NCI-H146 treated with DMSO at 0.1 percent for 48 hours (cell line): Measurements from ENCODE around the gene AURKAIP1.

ENCODE experiments used
- DNase-seq: peaks from one replicate; lab custom pipeline; 2025; ENCODE audit not compliant: unreplicated experiment; lab: John Stamatoyannopoulos, UW

The AURKAIP1 gene

DNA sequence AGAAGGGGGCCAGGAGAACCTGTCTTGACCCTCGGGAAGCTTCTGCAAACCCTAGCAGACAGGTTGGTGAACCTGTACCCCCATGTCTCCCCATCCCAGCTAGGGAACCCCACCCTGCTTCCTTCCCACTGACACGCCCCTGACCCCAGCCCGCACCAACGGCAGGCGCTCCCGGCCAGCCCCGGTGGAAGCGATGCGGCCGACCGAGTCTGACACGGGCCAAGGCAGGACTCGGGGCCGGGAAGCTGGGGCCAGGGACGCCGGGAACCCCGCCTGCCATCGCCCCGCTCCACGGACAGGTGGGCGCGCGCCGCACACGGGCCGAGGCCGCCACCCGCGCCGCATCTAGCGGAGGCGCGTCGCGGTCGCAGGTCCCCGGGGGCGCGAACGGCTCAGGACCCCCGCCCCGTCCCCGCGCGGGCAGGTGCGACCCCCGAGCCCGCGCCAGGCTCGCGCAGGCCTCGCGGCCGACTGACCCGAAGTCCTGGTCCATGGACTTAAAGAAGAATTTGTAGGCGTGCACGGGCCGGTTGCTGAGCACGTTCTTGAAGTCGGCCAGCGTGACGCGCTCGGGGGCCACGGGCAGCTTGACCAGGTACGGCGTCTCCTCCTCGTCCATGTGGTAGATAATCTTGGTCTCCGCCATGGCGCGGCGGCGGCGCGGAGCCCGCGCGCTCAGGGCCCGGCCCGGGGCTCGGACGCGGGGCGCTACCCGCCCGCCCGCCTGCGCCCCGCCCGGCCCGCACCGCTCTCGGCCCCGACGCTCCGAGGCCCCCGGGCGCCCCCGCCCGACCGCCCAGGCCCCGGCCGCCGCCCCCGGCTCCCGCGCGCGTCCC, 26.4 kb downstream of the AURKAIP1 start:
- DNase-seq, result no peak

DNA sequence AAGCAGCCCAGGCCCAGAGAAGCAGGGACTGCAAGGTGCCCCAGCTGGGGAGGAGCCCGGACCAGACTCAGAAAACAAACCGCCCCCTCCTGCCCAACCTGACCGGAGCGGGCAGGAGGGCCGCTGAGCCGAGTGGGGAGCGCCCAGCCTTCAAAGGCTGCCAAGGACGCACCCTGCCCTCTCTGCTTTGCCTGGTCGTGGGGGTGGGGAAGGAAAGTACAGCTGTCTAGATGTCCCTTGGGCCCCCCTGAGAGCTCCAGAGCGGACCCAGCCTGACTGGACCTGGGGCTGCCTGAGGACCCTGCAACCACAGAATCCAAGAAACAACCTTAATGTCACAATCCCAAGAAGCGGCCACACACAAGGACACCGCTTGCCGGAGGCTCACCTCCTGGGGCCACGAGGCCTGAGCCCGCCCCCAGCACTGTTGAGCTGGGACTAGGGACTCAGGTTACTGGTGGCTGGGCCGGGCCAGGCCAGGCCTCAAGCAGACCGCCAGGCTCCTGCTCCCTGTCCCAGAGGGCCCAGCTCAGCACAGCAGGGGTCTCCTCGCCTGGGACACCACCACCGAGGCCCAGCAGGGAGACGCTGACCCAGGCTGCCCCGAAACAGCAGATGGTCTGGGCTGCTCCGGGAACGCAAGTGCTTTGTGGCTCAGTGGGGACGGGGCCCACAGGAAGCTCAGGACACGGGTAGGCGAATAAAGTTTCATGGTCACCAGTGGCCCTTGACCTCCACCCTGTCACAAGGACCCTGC, 27.2 kb downstream of the AURKAIP1 start:
- DNase-seq, result no peak

DNA sequence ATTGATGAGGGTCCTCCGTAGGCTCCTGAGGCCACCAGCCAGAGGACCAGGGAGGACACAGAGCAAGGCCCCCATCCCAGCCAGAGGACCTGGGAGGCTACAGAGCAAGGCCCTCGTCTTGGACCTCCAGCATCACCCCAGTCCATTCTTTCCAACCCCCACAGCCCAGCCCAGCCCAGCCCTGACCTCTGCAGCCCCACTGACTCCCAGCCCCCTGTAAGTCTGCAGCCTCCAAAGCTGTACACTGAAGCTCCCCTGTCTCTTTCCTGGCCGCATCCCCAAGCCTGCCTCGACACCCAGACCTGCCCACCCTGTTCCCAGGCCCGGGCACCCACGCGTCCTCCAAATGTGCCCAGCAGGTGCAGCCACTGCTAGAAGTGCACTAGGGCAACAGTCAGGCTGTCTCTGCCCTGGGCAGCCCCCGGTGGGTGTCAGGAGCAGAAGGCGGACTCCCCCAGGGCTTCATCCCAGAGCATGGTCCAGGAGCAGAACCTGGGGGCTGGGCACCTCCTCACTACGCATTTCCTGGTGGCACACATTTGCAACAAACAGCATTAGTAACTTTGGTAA, 27.9 kb downstream of the AURKAIP1 start:
- no peak for DNase-seq

DNA sequence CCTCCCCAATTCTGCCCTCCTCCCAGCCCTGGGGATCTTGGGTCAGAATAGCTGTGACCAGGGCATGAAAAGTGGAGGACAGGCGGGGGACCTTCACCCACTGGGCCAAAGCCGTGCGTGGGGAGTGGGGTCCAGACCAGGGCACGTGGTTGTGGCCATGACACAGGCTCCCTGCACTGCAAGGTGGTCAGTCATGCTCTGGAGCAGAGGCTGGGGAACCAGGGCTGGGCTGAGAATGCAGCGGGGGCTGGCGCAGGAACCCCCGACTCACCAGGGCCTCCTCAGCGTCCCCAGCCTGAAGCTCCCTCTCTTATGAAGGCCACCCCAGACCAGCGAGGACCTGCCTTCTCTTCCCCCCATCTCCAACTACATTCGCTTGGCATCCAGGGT, 28.5 kb downstream of the AURKAIP1 start:
- DNase-seq, result no peak

DNA sequence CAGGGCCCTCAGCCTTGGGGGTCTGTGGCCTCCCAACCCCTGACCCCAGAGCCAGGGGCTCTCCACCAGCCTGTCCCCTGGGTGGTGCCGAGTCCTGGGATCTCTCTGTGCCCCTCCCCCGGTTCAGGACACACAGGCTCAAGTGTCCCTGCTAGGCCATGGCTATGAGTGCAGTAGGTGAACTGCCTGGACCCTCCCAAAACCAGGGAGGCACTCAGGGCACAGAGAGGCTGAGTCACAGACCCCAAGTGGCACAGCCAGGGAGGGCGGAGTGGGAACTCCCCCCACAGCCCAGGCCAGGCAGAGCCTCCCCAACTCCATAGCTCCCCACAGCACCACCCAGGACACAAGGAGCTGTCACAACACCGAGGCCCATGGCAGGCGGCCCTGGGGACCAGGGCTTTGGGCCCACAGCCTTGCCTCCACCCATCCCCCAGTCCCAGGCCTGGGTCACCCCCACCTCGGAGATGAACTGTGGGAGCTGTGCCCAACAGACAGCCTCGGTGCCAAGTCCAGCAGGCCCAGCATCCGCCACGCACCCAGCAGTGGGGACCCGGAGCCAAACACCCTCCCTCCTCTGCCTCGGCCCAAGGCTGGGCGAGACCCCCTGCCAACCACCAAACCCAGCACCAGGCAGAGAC, 29.0 kb downstream of the AURKAIP1 start:
- DNase-seq, result no peak

DNA sequence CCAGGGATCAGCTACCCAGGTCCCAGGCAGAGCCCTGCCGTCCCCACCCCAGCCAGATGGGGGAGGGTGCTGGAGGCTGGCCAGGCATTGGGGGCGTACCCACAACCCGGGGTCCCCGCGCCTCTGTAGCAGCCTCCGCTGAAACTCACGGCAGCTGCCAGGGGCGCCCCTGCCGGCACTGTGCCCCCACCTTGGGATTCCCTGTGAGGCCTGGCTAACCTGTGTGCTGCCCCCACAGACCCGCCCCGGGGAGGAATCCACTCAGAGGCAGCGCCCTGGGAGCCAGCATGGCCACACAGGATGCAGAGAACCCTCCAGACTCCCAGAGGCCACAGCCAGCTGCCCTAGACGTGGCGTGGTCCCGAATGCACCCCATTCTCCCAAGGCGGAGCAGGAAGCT, 29.6 kb downstream of the AURKAIP1 start:
- no peak for DNase-seq

DNA sequence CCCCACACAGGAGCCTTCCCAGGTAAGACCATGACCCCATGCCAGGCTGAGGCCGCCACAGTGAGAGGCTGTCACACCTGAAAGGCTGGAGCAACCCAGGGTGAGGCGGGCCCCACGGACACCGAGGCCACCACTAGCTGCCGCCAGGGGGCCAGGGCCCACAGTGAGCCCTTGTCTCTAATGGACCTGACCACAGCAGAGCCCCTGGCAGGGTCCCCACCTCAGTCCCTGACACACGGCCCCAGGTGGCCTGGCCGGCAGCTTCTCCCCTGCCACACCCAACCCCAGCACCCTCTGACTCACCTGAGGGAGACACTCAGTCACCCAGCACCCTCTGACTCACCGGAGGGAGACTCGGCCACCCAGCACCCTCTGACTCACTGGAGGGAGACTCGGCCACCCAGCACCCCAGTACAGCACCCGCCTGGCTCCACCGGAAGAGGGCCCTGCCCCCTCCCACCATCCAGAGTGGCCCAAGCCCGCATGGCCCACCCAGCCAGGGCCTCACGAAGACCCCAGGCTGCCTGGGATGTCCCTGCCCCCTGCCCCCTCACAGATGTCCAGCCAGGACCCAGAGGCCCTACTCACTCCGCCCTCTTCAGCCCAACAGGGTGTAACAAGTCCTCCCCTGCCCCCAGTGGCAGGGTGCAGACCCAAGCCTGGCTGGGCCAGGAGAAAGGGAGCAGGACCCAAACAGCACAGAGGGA, 30.2 kb downstream of the AURKAIP1 start:
- DNase-seq, result no peak

DNA sequence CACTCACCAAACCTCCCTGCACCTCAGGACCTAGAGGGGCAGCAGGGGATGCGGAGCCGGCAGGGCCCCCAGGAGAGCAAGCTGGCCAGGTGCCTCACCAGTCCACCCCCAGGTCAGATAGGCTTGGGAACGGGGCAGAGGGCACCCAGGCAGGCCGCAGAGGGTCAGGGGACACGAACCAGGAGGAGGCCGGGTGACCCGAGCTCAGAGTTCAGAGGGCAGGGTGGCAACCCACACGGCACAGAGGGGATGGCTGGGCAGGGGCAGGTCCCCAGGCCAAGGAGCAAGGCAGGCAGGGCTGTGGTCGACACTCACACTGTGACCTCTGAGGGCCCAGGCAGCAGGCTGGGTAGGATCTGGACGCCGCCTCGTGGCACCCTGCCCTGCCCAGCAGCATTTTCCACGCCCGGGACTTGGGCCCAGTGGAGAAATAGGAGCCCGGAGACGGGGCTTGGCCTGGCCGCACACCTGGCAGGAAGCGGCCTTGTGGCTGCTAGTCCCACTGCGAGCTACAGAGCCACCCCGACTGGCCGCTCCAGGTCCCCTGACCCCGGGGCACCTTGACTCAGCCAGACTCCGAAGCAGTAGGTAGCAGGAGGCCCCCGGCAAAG, 31.1 kb downstream of the AURKAIP1 start:
- no peak for DNase-seq

DNA sequence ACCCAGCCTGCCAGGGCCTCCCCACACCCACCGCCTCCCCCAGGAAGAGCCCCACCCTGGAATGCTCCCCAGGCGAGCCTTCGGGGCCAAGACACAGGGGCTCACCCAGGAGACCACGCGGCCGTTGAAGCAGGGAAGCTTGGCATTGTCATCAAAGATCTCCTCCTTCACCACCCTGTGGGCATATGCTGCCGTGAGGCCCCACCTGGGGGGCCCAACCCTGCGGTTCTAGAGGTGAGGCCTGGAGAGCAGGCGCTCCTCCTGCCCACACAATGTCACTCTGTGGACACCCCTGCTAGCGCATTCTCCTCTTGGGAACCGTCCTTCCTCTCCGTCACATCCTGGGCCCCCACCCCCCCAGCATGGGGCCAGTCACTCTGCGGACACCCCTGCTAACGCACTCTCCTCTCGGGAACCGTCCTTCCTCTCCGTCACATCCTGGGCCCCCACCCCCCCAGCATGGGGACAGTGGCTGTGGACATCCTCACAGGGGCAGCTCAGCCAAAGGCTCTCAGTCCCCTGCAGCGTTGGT, 32.4 kb downstream of the AURKAIP1 start:
- no peak for DNase-seq

DNA sequence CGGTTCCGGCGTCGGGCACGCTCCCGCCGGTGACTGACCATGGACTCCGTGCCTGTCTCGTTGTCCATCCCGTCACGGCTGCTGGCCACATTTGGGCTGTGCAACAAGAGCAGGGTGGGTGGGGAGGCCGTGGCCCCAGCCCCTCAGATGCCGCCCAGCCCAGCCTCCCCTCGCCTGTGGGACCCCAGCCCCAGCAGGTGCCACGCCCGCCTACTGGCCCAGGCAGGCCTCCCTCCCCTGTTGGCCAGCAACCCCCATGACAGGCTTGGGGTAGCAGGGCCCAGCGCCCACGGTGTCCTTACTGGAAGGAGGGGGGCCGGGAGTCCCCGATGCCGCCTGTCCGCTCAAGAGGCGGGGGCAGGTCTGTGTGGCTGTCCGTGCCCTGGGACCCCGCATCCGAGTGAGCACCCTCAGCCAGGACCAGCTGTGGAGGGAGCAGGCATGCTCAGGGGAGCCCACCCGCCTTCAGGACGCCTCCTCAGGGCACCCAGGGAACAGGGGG, 32.9 kb downstream of the AURKAIP1 start:
- no peak for DNase-seq

DNA sequence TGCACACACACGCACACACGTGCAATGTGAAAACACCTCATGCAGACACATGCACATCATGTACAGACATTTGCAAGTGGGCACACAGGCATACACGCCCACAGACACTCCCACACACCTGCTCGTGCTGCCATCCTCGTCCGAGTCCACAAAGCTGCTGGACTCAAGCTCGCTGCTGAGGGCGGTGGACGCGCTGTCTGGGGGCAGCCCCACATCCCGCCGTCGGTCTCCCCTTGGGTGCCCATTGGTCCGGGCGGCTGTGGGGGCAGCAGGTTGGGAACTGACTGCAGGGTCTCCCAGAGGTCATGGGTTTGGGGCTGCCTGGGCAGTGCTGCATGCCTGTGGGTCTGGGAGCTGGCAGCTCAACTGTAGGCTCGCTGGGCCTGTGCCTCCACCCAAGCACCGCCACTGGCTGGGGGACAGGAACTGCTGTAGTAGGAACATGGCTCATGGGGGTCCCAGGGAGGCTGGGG, 33.4 kb downstream of the AURKAIP1 start:
- DNase-seq, result no peak

DNA sequence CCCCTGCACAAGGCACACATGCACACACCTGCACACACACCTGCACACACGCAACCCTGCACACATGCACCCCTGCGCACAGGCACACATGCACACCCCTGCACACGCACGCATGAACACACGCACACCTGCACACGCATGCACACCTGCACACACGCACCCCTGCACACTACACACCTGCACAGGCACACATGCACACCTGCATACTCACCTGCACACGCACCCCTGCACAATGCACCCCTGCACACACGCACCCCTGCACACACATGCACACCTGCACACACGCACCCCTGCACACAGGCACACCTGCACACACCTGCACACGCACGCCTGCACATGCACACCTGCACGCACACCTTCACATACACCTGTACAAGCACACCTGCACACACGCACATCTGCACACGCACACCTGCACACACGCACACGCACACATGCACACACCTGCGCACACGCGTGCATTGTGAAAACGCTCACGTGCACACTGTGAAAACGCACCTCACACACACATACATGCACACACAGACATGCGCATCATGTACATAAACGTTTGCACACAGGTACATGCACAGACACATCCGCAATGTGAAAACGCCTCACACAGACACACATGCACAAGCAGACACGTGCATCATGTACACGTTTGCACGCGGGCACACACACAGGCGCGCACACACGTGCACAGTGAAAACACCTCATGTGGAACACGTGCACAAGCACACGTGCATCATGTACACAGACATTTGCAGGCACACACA, 34.0 kb downstream of the AURKAIP1 start:
- DNase-seq, result no peak

DNA sequence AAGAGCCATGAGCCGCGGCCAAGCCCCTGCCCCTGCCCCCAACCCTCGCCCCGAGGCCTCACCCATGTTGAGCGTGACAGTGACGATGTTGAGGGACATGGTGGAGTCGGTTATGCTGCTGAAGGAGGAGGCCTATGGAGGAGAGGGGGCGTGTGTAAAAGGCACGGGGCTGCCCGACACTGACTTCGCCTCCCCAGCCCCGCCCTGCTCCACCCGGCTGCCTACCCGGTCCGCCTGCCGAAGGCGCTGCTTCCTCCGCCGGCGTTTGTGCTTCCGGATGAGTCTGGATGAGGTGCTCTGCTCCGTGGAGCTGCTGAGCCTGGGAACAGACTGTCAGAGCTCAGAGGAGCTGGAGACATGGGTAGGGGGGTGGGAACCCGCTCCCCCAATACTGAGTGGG, 34.8 kb downstream of the AURKAIP1 start:
- DNase-seq, result no peak

DNA sequence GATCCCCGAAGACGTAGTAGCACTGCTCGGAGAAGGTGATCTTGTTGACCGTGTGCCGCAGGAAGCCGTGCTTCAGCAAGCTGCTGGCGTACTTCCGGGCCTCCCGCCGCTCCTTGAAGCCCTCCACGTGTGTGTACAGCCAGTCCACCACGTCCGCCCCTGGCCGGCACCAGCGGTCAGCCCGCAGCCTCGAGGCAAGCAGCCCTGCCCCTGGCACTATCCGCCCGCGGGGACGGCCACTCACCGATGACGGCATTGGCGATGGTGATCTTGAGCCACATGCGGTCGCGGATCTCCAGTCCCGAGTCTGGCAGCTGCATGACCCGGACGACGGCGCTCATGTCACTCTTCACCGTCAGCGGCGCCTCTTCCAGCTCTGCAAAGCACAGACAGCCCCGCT, 36.7 kb downstream of the AURKAIP1 start:
- no peak for DNase-seq

DNA sequence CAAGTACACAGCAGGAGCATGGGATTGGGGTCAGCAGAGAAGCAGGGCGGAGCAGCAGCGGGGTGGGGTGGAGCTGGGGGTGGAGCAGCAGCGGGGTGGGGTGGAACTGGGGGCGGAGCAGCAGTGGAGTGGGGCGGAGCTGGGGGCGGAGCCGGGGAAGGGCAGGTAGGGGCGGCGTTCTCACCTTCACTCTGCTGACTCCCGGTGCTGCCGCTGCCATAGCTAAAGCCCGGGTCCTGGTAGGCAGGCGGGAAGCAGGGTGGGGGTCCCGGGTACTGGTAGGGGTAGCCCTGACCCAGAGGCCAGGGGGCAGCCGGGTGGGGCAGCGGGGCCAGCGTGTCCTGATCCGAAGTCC, 37.2 kb downstream of the AURKAIP1 start:
- DNase-seq, result no peak

DNA sequence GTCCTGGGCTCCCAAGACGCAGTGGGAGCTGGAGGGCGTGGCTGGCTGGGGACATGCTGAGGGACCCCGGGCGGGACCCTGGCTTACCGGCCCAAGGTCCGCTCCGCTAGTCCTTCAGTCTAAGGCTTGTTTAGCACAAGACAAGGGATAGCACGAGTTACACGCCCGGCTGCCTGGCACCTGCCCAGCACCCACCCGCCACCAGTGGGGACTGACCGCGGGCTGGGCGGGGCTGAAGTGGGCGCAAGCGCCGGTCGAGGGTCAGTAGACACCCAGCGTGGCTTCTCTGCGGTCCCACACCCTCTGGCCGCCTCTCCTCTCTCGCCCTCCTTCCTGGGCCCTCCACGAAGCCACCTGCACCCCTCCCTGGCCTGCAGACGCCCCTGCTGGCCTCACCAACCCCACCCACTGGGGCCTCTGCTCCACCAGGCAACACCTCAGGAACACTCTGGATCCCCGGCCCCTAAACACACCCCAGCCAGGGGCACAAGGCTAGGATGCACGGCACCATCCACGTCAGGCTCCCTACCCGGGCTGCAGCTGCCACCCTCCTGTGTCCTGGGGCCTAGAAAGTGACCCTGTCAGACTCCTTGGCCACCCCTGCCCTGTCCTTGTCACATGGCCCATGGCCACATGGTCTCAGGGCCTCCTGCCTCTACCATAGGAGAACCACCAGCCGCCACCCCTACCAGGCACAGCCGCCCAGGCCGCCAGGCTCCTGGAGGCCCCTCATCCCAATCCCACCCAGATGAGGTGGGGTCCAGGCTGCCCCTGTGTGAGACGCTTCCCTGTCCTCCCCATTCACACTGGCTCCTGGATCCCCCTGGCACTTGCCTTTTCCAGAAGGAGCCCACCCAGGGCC, 37.8 kb downstream of the AURKAIP1 start:
- DNase-seq, result no peak

DNA sequence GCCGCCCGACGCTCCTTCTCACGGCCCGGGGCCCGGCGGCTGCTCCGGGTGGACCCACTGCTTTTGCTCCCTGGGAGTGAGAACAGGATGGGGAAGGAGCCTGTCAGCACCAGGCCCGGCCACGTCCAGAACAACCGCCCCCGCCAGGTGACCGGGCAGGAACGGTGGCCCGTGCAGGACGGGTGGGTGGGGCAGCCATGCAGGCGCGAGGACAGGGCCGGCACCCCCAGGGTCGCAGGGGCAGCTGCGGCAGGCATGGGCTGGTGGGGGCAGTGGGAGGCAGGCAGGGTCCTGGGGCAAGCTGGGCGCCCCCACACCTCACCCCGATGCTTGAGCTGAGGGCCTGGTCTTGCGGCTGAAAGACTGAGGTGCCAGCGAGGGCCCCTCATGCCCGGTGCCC, 38.6 kb downstream of the AURKAIP1 start:
- DNase-seq, result no peak

DNA sequence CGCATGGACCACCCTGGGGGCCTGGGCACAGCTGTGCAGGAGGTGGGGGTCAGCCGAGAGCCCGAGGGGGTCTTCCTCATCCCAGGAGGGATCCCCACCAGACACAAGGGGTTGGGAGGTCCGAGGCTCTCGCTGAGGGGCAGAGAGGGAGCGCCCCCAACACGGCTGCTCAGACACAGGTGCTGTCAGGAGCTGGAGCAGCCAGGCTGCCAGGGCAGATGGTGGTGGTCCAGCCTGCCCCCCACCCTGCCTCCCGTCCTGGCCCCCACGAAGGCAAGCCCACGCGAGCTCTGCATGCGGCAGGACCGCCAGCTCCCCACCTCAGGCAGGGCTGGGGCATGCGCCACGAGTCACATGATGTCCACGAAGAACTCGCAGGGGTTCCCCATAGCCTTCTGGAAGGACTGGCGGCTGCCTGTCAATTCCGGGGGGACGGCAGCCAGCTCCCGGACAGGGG, 39.2 kb downstream of the AURKAIP1 start:
- DNase-seq, result no peak
